Brain microvascular endothelial cell (primary cell): ENCODE measurements around the gene PRPF40B.

ENCODE experiments used
- DNase-seq: peaks from one replicate; pipeline ENCODE4 v3.0.0-alpha.2; 2020
- H3K27ac ChIP-seq: fragments of 250-450 bp; sonication (Bioruptor Pico); 2 replicates; pipeline ENCODE4 v1.5.1; 2020; ENCODE audit warnings: mild to moderate bottlenecking, moderate library complexity
- H3K27me3 ChIP-seq: fragments of 250-450 bp; sonication (Bioruptor Pico); replicated peaks from 2 replicates; pipeline ENCODE4 v1.5.1; 2020; ENCODE audit warnings: mild to moderate bottlenecking
- H3K36me3 ChIP-seq: fragments of 250-450 bp; sonication (Bioruptor Pico); replicated peaks from 2 replicates; pipeline ENCODE4 v1.5.1; 2020; ENCODE audit warnings: mild to moderate bottlenecking
- H3K4me3 ChIP-seq: 2 replicates; pipeline ENCODE4 v1.5.1; 2011; ENCODE audit warnings: low read depth, mild to moderate bottlenecking, control low read depth, low read length, moderate library complexity
- in situ Hi-C: cut with HindIII; loops from 2 replicates; pipeline ENCODE4 v1.10.0; 2017; ENCODE audit warnings: low sequenced_read_pairs, low pct_ligation_motif_present
- TF ChIP-seq, protein P1 (sequence below): IDR thresholded peaks from 2 replicates; pipeline ENCODE4 v1.5.1; 2011; ENCODE audit warnings: low read depth, mild to moderate bottlenecking, moderate library complexity, low read length, control low read depth, inconsistent platforms; ENCODE audit errors: missing control alignments

The PRPF40B gene

DNA sequence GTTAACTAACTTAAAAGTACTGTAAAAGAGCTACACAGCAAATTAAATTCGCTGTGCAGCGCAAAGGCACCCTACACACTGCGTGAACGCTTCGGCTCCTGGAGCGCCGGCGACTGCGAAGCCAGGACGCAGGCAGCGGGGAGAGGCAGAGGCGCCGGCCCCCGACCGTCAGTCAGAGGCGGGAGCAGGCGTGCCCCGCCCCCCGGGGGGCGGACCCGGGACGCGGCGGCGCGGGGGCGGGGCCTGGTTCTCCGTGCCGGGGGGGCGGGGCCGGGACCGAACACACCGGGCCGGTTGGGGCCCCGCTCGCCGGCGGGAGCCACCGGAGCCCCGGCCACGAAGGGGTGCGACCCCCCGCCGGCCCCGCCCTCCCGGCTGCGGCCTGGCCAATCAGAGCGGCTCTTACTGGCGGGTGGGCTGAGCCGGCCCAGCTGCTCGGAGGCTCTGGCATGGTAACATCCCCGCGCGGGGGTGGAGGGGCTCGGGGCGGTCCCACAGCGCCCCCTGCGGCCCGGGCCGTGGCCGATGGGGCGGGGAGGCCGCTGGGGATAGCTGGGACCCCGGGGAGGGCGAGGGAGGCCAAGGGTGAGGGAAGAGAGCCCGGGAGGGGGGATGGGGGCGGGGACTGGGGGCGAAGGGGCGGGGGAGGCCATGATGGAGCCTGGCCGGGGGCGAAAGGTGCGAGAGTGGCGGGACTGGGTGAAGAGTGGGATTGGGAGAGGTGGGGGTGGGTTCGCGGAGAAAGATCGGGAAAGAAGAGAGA is at the start of gene PRPF40B:
TSS of gene PRPF40B (plus strand) at position 420 of the 763 bp plus-strand sequence. CDS start at position 450, 30 bp downstream.
- Histone ChIP-seq H3K36me3 (no peaks in the 10 kb centered on the region), H3K27me3 (no peaks in the 10 kb centered on the region), H3K27ac (no peak within 1 kb of the TSS), H3K4me3 (peak within 1 kb of the TSS; percentile 58)
- in situ Hi-C loops = no loop called here
- TF ChIP-seq, protein P1, sequence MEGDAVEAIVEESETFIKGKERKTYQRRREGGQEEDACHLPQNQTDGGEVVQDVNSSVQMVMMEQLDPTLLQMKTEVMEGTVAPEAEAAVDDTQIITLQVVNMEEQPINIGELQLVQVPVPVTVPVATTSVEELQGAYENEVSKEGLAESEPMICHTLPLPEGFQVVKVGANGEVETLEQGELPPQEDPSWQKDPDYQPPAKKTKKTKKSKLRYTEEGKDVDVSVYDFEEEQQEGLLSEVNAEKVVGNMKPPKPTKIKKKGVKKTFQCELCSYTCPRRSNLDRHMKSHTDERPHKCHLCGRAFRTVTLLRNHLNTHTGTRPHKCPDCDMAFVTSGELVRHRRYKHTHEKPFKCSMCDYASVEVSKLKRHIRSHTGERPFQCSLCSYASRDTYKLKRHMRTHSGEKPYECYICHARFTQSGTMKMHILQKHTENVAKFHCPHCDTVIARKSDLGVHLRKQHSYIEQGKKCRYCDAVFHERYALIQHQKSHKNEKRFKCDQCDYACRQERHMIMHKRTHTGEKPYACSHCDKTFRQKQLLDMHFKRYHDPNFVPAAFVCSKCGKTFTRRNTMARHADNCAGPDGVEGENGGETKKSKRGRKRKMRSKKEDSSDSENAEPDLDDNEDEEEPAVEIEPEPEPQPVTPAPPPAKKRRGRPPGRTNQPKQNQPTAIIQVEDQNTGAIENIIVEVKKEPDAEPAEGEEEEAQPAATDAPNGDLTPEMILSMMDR = peak; percentile 44
- peak; percentile 65 for DNase-seq

DNA sequence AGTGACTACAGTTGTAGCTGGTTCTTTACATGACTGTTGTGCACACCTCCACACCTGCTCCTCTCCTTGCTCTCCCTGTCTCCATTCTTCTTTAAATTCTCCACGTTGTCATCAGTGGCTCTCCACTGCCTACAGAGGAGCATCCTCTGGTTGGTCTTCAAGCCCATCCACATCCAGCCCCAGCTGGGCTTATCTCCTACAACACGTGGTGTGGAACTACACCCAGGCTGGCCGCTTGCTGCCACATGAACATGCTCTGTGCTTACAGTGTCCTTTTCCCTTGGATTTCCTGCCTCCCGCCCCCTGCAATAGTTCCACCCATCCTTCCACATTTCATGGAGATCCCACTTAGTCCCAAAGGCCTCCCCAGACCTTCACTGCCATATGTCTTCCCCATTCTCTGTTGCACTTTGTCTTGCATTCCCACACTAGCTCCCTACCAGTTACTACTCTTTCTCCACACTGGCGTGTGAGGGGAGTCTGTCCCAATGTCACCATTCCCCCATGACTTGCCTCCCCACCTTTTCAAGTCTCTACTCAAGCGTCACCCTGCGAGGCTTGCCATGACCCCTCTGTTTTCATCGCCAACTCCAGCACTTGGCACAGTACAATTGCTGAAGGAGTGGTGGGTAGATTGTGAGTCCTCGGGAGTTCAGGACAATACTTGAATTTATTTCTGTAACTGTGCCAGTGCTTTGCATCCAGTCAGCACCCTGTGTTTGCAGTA is 45.6 kb upstream of the PRPF40B start:
- TF ChIP-seq, protein P1 = no peak
- in situ Hi-C loops = no loop called here
- no peak for DNase-seq
- Histone ChIP-seq H3K4me3 (no peak overlapping the region), H3K27ac (no peak overlapping the region), H3K27me3 (no peaks in the 10 kb centered on the region), H3K36me3 (peaks cover 7% of the 10 kb centered on the region)

DNA sequence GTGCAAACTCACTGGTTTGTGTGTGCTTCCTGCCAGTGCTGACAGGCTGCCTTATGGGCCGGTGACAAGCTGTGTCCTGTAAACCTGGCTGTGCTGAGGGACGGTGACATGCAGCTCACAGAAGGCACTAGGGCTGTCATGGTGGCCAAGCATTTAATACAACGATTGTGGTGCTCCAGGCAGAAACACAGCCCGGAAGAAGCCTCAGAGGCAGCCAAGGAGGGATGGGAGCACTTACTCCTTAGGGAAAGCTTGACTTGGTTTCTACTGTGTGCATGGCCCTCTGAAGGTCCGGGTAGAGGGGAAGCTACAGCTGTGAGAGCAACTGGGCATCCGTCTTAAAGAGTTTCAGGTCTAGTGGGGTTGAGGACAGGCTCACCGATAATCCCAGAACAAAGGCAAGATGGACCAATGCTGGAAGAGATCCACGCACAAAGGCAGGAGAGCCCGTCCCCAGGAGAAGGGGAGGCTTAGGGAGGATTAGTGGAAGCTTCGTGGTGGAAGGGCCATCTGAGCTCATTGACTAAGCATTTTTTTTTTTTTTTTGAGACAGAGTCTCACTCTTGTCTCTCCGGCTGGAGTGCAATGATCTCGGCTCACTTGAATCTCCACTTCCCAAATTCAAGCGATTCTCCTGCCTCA is 44.8 kb upstream of the PRPF40B start:
- H3K4me3 ChIP-seq = no peak overlapping the region
- H3K27me3 ChIP-seq = no peaks in the 10 kb centered on the region
- no peak overlapping the region for H3K27ac ChIP-seq
- DNase-seq = no peak
- H3K36me3 ChIP-seq = peaks cover 7% of the 10 kb centered on the region
- TF ChIP-seq, protein P1 = no peak
- in situ Hi-C loops = no loop called here

DNA sequence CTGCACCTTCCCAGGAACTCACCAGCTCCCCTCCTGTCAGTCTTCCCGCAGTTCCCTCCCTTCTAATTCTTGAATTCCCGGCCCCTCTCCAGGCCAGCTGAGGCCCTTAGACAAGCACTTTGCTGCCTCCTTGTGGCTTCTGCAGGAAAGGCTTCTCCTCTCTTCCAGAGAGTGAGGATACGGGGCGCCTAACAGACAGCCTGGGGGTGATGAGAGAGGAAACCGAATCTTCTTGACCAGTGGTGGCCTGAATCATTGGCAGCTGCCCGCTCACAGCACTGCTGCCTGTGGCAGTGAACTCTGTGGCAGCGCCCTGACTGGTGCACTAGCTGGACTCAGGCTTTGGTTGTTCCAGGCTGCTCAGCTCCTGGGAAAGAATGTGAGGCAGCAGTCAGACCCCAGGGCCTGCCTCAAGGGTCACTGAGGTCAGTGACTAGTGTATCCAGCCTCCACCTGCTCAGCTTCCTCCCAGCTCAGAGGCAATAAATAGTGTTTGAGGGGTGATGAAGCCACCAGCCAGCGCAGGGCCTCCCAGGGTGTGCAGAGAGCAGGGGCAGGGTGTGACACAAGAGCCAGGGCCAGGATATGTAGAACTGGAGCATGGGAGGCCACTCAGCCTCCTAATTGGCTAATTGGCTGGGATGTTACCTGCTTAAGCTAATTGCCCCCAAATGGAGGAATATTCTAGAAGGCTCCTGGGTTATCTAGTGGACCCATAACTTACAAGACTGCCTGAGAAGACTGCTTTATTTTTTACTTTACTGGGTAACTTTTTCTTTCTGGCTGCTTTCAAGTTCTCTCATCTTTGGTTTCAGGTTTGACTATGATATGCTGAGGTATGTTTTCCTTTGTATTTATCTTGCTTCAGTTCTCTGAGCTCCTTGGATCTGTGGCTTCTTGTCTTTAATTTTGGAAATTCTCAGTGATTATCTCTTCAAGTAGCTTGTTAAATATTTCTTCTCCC is 42.5 kb upstream of the PRPF40B start:
- Histone ChIP-seq H3K36me3 (peaks cover 3% of the 10 kb centered on the region), H3K27ac (no peak overlapping the region), H3K4me3 (no peak overlapping the region), H3K27me3 (no peaks in the 10 kb centered on the region)
- peak; percentile 76 for DNase-seq
- in situ Hi-C loops = no loop called here
- TF ChIP-seq, protein P1 = peak; percentile 96

DNA sequence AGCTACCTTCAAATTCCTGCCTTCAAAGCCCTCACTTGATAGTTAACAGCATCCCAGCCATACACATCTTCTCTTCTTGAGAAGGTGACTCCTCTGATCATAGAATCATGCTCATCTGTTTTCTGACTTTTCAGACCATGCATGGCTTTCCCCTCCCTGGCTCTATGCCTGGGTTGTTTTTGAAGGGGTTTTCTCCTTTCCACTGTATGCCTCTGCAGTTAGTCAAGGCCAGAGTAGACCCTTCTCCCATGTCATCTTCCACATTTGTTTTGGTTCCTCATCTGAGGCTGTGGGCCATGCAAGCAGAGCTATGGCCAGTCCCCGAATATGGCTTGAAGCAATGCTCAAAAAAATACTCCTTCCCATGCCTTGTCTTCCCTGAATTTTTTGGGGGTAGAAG is 41.2 kb upstream of the PRPF40B start:
- no peak overlapping the region for H3K4me3 ChIP-seq
- DNase-seq = no peak
- in situ Hi-C loops = no loop called here
- TF ChIP-seq, protein P1 = no peak
- H3K36me3 ChIP-seq = no peaks in the 10 kb centered on the region
- H3K27ac ChIP-seq = no peak overlapping the region
- no peaks in the 10 kb centered on the region for H3K27me3 ChIP-seq
